ENCODE data around the gene ADAMTS3.
A peak's percentile ranks its signal among the peaks of the same experiment; 100 is the strongest.

ADAMTS3 gene

GRCh38 chr4:72394012-72394663 lies 174.9 kb downstream of the ADAMTS3 start:
- DNase-seq, result no peak

GRCh38 chr4:72391281-72391680 lies 177.7 kb downstream of the ADAMTS3 start:
- DNase-seq, result no peak

- no peak for DNase-seq
Observed at GRCh38 chr4:72390409-72390808, 178.6 kb downstream of the ADAMTS3 start.

- no peak for DNase-seq
Observed at GRCh38 chr4:72388521-72388920, 180.5 kb downstream of the ADAMTS3 start.

GRCh38 chr4:72387959-72388358 lies 181.1 kb downstream of the ADAMTS3 start:
- no peak for DNase-seq

GRCh38 chr4:72383439-72383838 lies 185.6 kb downstream of the ADAMTS3 start:
- DNase-seq, result no peak

GRCh38 chr4:72378901-72379300 lies 190.1 kb downstream of the ADAMTS3 start:
- DNase-seq, result no peak

GRCh38 chr4:72377491-72378194 lies 191.4 kb downstream of the ADAMTS3 start:
- no peak for DNase-seq

GRCh38 chr4:72376901-72377300 lies 192.1 kb downstream of the ADAMTS3 start:
- no peak for DNase-seq

- no peak for DNase-seq
Observed at GRCh38 chr4:72375073-72375736, 193.8 kb downstream of the ADAMTS3 start.

- no peak for DNase-seq
Observed at GRCh38 chr4:72374159-72374558, 194.9 kb downstream of the ADAMTS3 start.

GRCh38 chr4:72366601-72367000 lies 202.4 kb downstream of the ADAMTS3 start:
- DNase-seq, result no peak

- no peak for DNase-seq
Observed at GRCh38 chr4:72365981-72366380, 203.0 kb downstream of the ADAMTS3 start.

GRCh38 chr4:72365016-72365415 lies 204.0 kb downstream of the ADAMTS3 start:
- DNase-seq, result no peak

GRCh38 chr4:72360075-72360474 lies 208.9 kb downstream of the ADAMTS3 start:
- DNase-seq, result no peak

- DNase-seq, result peak in 1 of 2 donors; percentile 25
Observed at GRCh38 chr4:72358483-72358882, 210.5 kb downstream of the ADAMTS3 start.

- no peak for DNase-seq
Observed at GRCh38 chr4:72357908-72358307, 211.1 kb downstream of the ADAMTS3 start.

- DNase-seq, result no peak
Observed at GRCh38 chr4:72352711-72353110, 216.3 kb downstream of the ADAMTS3 start.

- no peak for DNase-seq
Observed at GRCh38 chr4:72351521-72351920, 217.5 kb downstream of the ADAMTS3 start.

- DNase-seq, result no peak
Observed at GRCh38 chr4:72348701-72349100, 220.3 kb downstream of the ADAMTS3 start.

- no peak for DNase-seq
Observed at GRCh38 chr4:72344418-72344817, 224.6 kb downstream of the ADAMTS3 start.

- DNase-seq, result no peak
Observed at GRCh38 chr4:72341432-72341820, 227.6 kb downstream of the ADAMTS3 start.

- no peak for DNase-seq
Observed at GRCh38 chr4:72340803-72341431, 228.1 kb downstream of the ADAMTS3 start.

- DNase-seq, result no peak
Observed at GRCh38 chr4:72338060-72338459, 231.0 kb downstream of the ADAMTS3 start.
